PFSK-1 (cell line): ENCODE measurements around the gene RTEL1.

Experiments used
- FOXP2 ChIP-seq: optimal IDR thresholded peaks from 2 replicates; pipeline ENCODE3; 2011; ENCODE audit warnings: borderline replicate concordance, control low read depth, inconsistent platforms; ENCODE audit not compliant: insufficient read depth; ENCODE audit errors: extremely low read length, extremely low read depth
- POLR2AphosphoS5 ChIP-seq: IDR thresholded peaks from 2 replicates; pipeline ENCODE4 v1.6.1; 2012; ENCODE audit warnings: low read depth, mild to moderate bottlenecking, control low read depth, low read length, moderate library complexity
- REST ChIP-seq, 2 experiments: IDR thresholded peaks; 2 replicates each; pipeline versions ENCODE4 v1.6.1 to v1.8.0; 2011 to 2012; ENCODE audit warnings: low read depth in 2 of 2, low read length in 2 of 2, control low read depth in 1 of 2, inconsistent platforms in 1 of 2, mild to moderate bottlenecking in 1 of 2, moderate library complexity in 1 of 2; ENCODE audit not compliant: insufficient read depth in 1 of 2
- SIN3A ChIP-seq: IDR thresholded peaks from 2 replicates; pipeline ENCODE4 v1.6.1; 2012; ENCODE audit warnings: mild to moderate bottlenecking, low read length, moderate library complexity, borderline replicate concordance; ENCODE audit not compliant: insufficient read depth
- TAF1 ChIP-seq: IDR thresholded peaks from 2 replicates; pipeline ENCODE4 v1.6.1; 2012; ENCODE audit warnings: low read length, control low read depth, borderline replicate concordance; ENCODE audit not compliant: insufficient read depth

Gene RTEL1

GRCh38 chr20:63643946-63644345 lies 14.2 kb upstream of the RTEL1 start:
- TF ChIP-seq POLR2AphosphoS5: no peak
- TF ChIP-seq SIN3A: no peak
- TF ChIP-seq FOXP2: no peak
- no peak for TF ChIP-seq REST (IDR thresholded peaks at IDR 0.05; ENCODE audit: insufficient read depth in 1 of 2, low read depth in 2 of 2, low read length in 2 of 2)
- TF ChIP-seq TAF1: no peak

- TF ChIP-seq SIN3A (no peak), REST (IDR thresholded peaks at IDR 0.05; ENCODE audit: insufficient read depth in 1 of 2, low read depth in 2 of 2, low read length in 2 of 2) (peak in 1 of 2 experiments; percentile 86; a peak in 2 of 4 replicates)
Measured at GRCh38 chr20:63645218-63645617, 12.9 kb upstream of the RTEL1 start.

- TF ChIP-seq SIN3A (no peak), FOXP2 (no peak), REST (IDR thresholded peaks at IDR 0.05; ENCODE audit: insufficient read depth in 1 of 2, low read depth in 2 of 2, low read length in 2 of 2) (no peak), POLR2AphosphoS5 (no peak), TAF1 (no peak)
Measured at GRCh38 chr20:63648190-63648589, 9.9 kb upstream of the RTEL1 start.

- TF ChIP-seq POLR2AphosphoS5: no peak
- no peak for TF ChIP-seq FOXP2
- TF ChIP-seq REST (IDR thresholded peaks at IDR 0.05; ENCODE audit: insufficient read depth in 1 of 2, low read depth in 2 of 2, low read length in 2 of 2): no peak
- no peak for TF ChIP-seq TAF1
- TF ChIP-seq SIN3A: no peak
Measured at GRCh38 chr20:63648895-63649589, 9.1 kb upstream of the RTEL1 start.

GRCh38 chr20:63651942-63652191 lies 6.2 kb upstream of the RTEL1 start:
- TF ChIP-seq REST (IDR thresholded peaks at IDR 0.05; ENCODE audit: insufficient read depth in 1 of 2, low read depth in 2 of 2, low read length in 2 of 2): no peak
- no peak for TF ChIP-seq SIN3A
- no peak for TF ChIP-seq FOXP2
- no peak for TF ChIP-seq POLR2AphosphoS5
- TF ChIP-seq TAF1: no peak
